Uterus (tissue), 4 donors: ENCODE data around the gene PTPN1. TPM values are rescaled to one million over a fixed set of nuclear protein-coding genes. Genes with fewer than 3 reads are reported as not detected.

ENCODE experiments used
- DNase-seq, 2 donors: peaks; one replicate each; pipeline ENCODE4 v3.0.0-alpha.2; 2019 to 2020
- H3K27ac ChIP-seq, 2 donors: fragments of 200-600 bp; sonication (generic); 1 replicate in 1 of 2; 2 replicates in 1 of 2; pipeline ENCODE4 v1.5.1; 2016 to 2018
- H3K27me3 ChIP-seq, 2 donors: fragments of 200-600 bp; sonication (generic); one replicate each; pipeline ENCODE4 v1.5.1; 2018 to 2019; ENCODE audit warnings: control low read depth in 1 of 2
- H3K36me3 ChIP-seq, 2 donors: fragments of 200-600 bp; sonication (generic); one replicate each; pipeline ENCODE4 v1.5.1; 2019; ENCODE audit warnings: control low read depth in 1 of 2
- H3K4me1 ChIP-seq, 2 donors: fragments of 200-600 bp; sonication (generic); one replicate each; pipeline ENCODE4 v1.5.1; 2018 to 2019; ENCODE audit warnings: control low read depth in 1 of 2
- H3K4me3 ChIP-seq, 2 donors: fragments of 200-600 bp; sonication (generic); 1 replicate in 1 of 2; 2 replicates in 1 of 2; pipeline ENCODE4 v1.5.1; 2018 to 2019; ENCODE audit warnings: mild to moderate bottlenecking in 1 of 2
- H3K9me3 ChIP-seq, 2 donors: fragments of 200-600 bp; sonication (generic); one replicate each; pipeline ENCODE4 v1.5.1; 2019; ENCODE audit warnings: control low read depth in 1 of 2
- POLR2A ChIP-seq, 2 donors: fragments of 450-650 bp; IDR thresholded peaks; one replicate each; pipeline ENCODE4 v1.6.1; 2016; ENCODE audit warnings: antibody characterized with exemption in 2 of 2, mild to moderate bottlenecking in 1 of 2, moderate library complexity in 1 of 2
- intact Hi-C: fragments of 100-400 bp; cut with DNase I; formaldehyde crosslinking; loops from one replicate; pipeline ENCODE4 v1.15.1; 2023; ENCODE audit warnings: low total_unique reads
- total RNA-seq, 4 donors: library from RNA; depleted of rRNA in 3 of 4; stranded (reverse); fragments of >200 nt in 3 of 4; gene quantifications; one replicate each; pipeline versions ENCODE4 v1.1.0 to v1.2.4, GENCODE V29; 2014 to 2023
- TF ChIP-seq, protein P1 (sequence below), 4 experiments: fragments of 200-600 bp in 2 of 4; fragments of 450-650 bp in 2 of 4; sonication (generic) in 2 of 4; IDR thresholded peaks; one replicate each; pipeline ENCODE4 v1.5.1; 2016 to 2019; ENCODE audit warnings: antibody characterized with exemption in 4 of 4, mild to moderate bottlenecking in 2 of 4, moderate library complexity in 1 of 4
- donor health status: DM: yes; HTN: yes; CAD: no.

Gene PTPN1
- total RNA-seq, 4 donors from 2014 or later: 14.1 to 33.9 (median 20.2) TPM

GRCh38 chr20:50548396-50548795, 38.2 kb downstream of the PTPN1 start:
- H3K27me3 ChIP-seq: no peaks in the 10 kb centered on the region
- TF ChIP-seq, protein P1, sequence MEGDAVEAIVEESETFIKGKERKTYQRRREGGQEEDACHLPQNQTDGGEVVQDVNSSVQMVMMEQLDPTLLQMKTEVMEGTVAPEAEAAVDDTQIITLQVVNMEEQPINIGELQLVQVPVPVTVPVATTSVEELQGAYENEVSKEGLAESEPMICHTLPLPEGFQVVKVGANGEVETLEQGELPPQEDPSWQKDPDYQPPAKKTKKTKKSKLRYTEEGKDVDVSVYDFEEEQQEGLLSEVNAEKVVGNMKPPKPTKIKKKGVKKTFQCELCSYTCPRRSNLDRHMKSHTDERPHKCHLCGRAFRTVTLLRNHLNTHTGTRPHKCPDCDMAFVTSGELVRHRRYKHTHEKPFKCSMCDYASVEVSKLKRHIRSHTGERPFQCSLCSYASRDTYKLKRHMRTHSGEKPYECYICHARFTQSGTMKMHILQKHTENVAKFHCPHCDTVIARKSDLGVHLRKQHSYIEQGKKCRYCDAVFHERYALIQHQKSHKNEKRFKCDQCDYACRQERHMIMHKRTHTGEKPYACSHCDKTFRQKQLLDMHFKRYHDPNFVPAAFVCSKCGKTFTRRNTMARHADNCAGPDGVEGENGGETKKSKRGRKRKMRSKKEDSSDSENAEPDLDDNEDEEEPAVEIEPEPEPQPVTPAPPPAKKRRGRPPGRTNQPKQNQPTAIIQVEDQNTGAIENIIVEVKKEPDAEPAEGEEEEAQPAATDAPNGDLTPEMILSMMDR (IDR thresholded peaks at IDR 0.05): no peak
- TF ChIP-seq POLR2A (IDR thresholded peaks at IDR 0.05): no peak
- intact Hi-C loops: no loop called here
- no peaks in the 10 kb centered on the region for H3K9me3 ChIP-seq
- H3K4me3 ChIP-seq: no peak overlapping the region
- H3K27ac ChIP-seq: no peak overlapping the region
- H3K36me3 ChIP-seq: no peaks in the 10 kb centered on the region
- no peak for DNase-seq
- no peaks in the 10 kb centered on the region for H3K4me1 ChIP-seq

- no peaks in the 10 kb centered on the region for H3K36me3 ChIP-seq
- TF ChIP-seq POLR2A (IDR thresholded peaks at IDR 0.05): no peak
- TF ChIP-seq, protein P1 (IDR thresholded peaks at IDR 0.05): no peak
- no peak overlapping the region for H3K4me3 ChIP-seq
- H3K27me3 ChIP-seq: no peaks in the 10 kb centered on the region
- no peak overlapping the region for H3K27ac ChIP-seq
- no peak for DNase-seq
- no peaks in the 10 kb centered on the region for H3K9me3 ChIP-seq
- H3K4me1 ChIP-seq: no peaks in the 10 kb centered on the region
- intact Hi-C loops: no loop called here
Observed at GRCh38 chr20:50550531-50550930, 40.3 kb downstream of the PTPN1 start.

GRCh38 chr20:50551288-50551687, 41.1 kb downstream of the PTPN1 start:
- H3K4me1 ChIP-seq: no peaks in the 10 kb centered on the region
- H3K4me3 ChIP-seq: no peak overlapping the region
- intact Hi-C loops: no loop called here
- no peaks in the 10 kb centered on the region for H3K9me3 ChIP-seq
- H3K27ac ChIP-seq: no peak overlapping the region
- DNase-seq: no peak
- TF ChIP-seq POLR2A (IDR thresholded peaks at IDR 0.05): no peak
- TF ChIP-seq, protein P1 (IDR thresholded peaks at IDR 0.05): no peak
- no peaks in the 10 kb centered on the region for H3K36me3 ChIP-seq
- H3K27me3 ChIP-seq: no peaks in the 10 kb centered on the region

- no peak overlapping the region for H3K27ac ChIP-seq
- no peak for DNase-seq
- no peaks in the 10 kb centered on the region for H3K9me3 ChIP-seq
- no peak overlapping the region for H3K4me3 ChIP-seq
- intact Hi-C loops: no loop called here
- TF ChIP-seq, protein P1 (IDR thresholded peaks at IDR 0.05): no peak
- TF ChIP-seq POLR2A (IDR thresholded peaks at IDR 0.05): no peak
- no peaks in the 10 kb centered on the region for H3K4me1 ChIP-seq
- no peaks in the 10 kb centered on the region for H3K36me3 ChIP-seq
- no peaks in the 10 kb centered on the region for H3K27me3 ChIP-seq
Observed at GRCh38 chr20:50552979-50553378, 42.8 kb downstream of the PTPN1 start.

- no peak for TF ChIP-seq POLR2A (IDR thresholded peaks at IDR 0.05)
- TF ChIP-seq, protein P1 (IDR thresholded peaks at IDR 0.05): no peak
- no peaks in the 10 kb centered on the region for H3K9me3 ChIP-seq
- H3K27ac ChIP-seq: no peak overlapping the region
- H3K4me1 ChIP-seq: no peaks in the 10 kb centered on the region
- no peak for DNase-seq
- intact Hi-C loops: no loop called here
- no peak overlapping the region for H3K4me3 ChIP-seq
- no peaks in the 10 kb centered on the region for H3K27me3 ChIP-seq
- no peaks in the 10 kb centered on the region for H3K36me3 ChIP-seq
Observed at GRCh38 chr20:50554694-50555579, 44.8 kb downstream of the PTPN1 start.
